Thymus (tissue), 11 donors: Measurements from ENCODE around the gene TRIM37. TPM values are rescaled to one million over a fixed set of nuclear protein-coding genes. Genes with fewer than 3 reads are reported as not detected.
"Not testable (repeated sequence)": the region's sequence is repeated elsewhere in the genome, so short reads cannot be mapped to it uniquely, and the experiment has no call there.

Experiments
- DNase-seq, 9 donors: peaks; one replicate each; pipeline ENCODE4 v3.0.0-alpha.2; 2013; ENCODE audit warnings: low spot score in 9 of 9, low read depth in 6 of 9, missing footprints in 1 of 9
- H3K27ac ChIP-seq, 2 donors: one replicate each; pipeline ENCODE4 v1.5.1; 2013; ENCODE audit warnings: control low read depth in 1 of 2, low read depth in 1 of 2, low read length in 1 of 2, mild to moderate bottlenecking in 1 of 2, moderate library complexity in 1 of 2
- H3K27me3 ChIP-seq, 2 donors: one replicate each; pipeline ENCODE4 v1.5.1; 2013; ENCODE audit warnings: low read length in 1 of 2; ENCODE audit not compliant: control insufficient read depth in 2 of 2, insufficient read depth in 1 of 2
- H3K36me3 ChIP-seq, 2 donors: one replicate each; pipeline ENCODE4 v1.5.1; 2013; ENCODE audit warnings: low read length in 1 of 2, mild to moderate bottlenecking in 1 of 2, moderate library complexity in 1 of 2; ENCODE audit not compliant: control insufficient read depth in 2 of 2, insufficient read depth in 2 of 2
- H3K4me1 ChIP-seq, 2 donors: one replicate each; pipeline ENCODE4 v1.5.1; 2013; ENCODE audit warnings: low read length in 2 of 2; ENCODE audit not compliant: control insufficient read depth in 2 of 2, insufficient read depth in 2 of 2
- H3K4me3 ChIP-seq, 2 donors: one replicate each; pipeline ENCODE4 v1.5.1; 2013; ENCODE audit warnings: low read length in 2 of 2, control low read depth in 1 of 2, mild to moderate bottlenecking in 1 of 2
- H3K9me3 ChIP-seq, 2 donors: one replicate each; pipeline ENCODE4 v1.5.1; 2013; ENCODE audit warnings: low read length in 1 of 2, mild to moderate bottlenecking in 1 of 2; ENCODE audit not compliant: control insufficient read depth in 2 of 2, insufficient read depth in 1 of 2
- WGBS: extraction: QIAGEN DNeasy Blood & Tissue Kit; methylation state at CpG from one replicate; pipeline ENCODE4 v1.1.7; 2013; 5-methylcytosine and 5-hydroxymethylcytosine counted together
- polyA plus RNA-seq: library from polyadenylated mRNA; stranded (reverse); fragments of 200-250 nt; gene quantifications from one replicate; pipeline ENCODE4 v1.2.3, GENCODE V29; 2013
- total RNA-seq: library from RNA; stranded (reverse); fragments of 120-200 nt; gene quantifications from one replicate; pipeline ENCODE4 v1.2.4, GENCODE V29; 2013
- donor health status: healthy.

The TRIM37 gene
- total and polyA plus RNA-seq, 2 donors = 14.1 to 17.1 TPM

GRCh38 chr17:58960068-58960467 is 146.6 kb downstream of the TRIM37 start:
- H3K27me3 ChIP-seq = no peaks in the 10 kb centered on the region
- no peak overlapping the region for H3K27ac ChIP-seq
- no peak overlapping the region for H3K4me3 ChIP-seq
- no peaks in the 10 kb centered on the region for H3K4me1 ChIP-seq
- H3K36me3 ChIP-seq = no peaks in the 10 kb centered on the region
- no peaks in the 10 kb centered on the region for H3K9me3 ChIP-seq
- DNase-seq = peak in 1 of 9 donors; percentile 8

- H3K27ac ChIP-seq, H3K4me1 ChIP-seq, H3K36me3 ChIP-seq, H3K27me3 ChIP-seq, DNase-seq, H3K4me3 ChIP-seq, H3K9me3 ChIP-seq: not testable (repeated sequence)
- 93% methylated on average over 1 of the region's 1 CpG for WGBS
These were observed 149.0 kb downstream of the TRIM37 start for GRCh38 chr17:58957725-58958073.

GRCh38 chr17:58956997-58957724 is 149.5 kb downstream of the TRIM37 start:
- Histone ChIP-seq H3K9me3 (no peaks in the 10 kb centered on the region), H3K36me3 (no peaks in the 10 kb centered on the region), H3K4me1 (no peaks in the 10 kb centered on the region), H3K27ac (no peak overlapping the region), H3K4me3 (no peak overlapping the region), H3K27me3 (no peaks in the 10 kb centered on the region)
- no peak for DNase-seq
- 97% methylated on average over 2 of the region's 2 CpGs for WGBS

DNA sequence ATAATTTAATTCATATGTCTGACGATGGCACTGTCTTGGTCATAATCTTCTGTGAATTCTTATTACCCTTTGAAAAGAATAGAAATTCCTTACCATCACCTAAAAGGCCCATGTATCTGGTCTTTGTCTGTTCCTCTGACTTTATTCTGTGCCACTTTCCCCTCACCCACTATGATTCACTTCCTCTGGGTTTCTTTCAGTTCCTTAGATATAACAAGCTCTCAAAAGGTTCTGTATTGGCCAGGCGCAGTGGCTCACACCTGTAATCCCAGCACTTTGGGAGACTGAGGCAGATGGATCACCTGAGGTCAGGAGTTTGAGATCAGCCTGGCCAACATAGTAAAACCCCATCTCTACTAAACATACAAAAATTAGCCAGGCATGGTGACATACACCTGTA is 152.3 kb downstream of the TRIM37 start:
- WGBS = 93% methylated on average over 2 of the region's 2 CpGs
- H3K9me3 ChIP-seq = peaks cover 0 to 14% of the 10 kb centered on the region in 2 donors
- not testable (repeated sequence) for H3K4me1 ChIP-seq, H3K27ac ChIP-seq, H3K4me3 ChIP-seq, H3K36me3 ChIP-seq, H3K27me3 ChIP-seq, DNase-seq

GRCh38 chr17:58947824-58948223 is 158.9 kb downstream of the TRIM37 start:
- Histone ChIP-seq H3K4me3 (no peak overlapping the region), H3K36me3 (no peaks in the 10 kb centered on the region), H3K27ac (no peak overlapping the region), H3K27me3 (no peaks in the 10 kb centered on the region), H3K9me3 (peaks cover 0 to 14% of the 10 kb centered on the region in 2 donors), H3K4me1 (no peaks in the 10 kb centered on the region)
- DNase-seq = no peak
- WGBS = 93% methylated on average over 3 of the region's 3 CpGs

- no peaks in the 10 kb centered on the region for H3K27me3 ChIP-seq
- H3K9me3 ChIP-seq = peaks cover 0 to 14% of the 10 kb centered on the region in 2 donors
- no peaks in the 10 kb centered on the region for H3K36me3 ChIP-seq
- H3K4me1 ChIP-seq = no peaks in the 10 kb centered on the region
- H3K27ac ChIP-seq = no peak overlapping the region
- no peak overlapping the region for H3K4me3 ChIP-seq
- no peak for DNase-seq
- WGBS = 97% methylated on average over 3 of the region's 3 CpGs
These were observed 159.3 kb downstream of the TRIM37 start for GRCh38 chr17:58947411-58947810.

DNA sequence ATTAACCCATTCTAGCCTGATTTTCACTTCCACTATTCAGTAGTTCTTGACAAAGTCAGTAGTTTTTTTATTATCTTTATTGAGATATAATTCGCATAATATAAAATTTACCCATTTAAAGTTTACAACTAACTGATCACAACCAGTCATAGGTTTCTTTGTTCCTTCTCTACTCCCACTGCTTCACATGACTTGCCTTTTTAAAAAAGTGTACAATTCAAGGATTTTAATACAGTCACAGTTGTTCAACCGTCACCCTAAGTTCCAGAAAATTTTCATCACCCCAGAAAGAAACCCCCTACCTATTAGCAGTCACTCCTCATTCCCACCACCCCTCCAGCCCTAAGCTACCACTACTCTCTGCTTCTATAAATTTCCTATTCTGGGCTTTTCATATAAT is 162.5 kb downstream of the TRIM37 start:
- DNase-seq = no peak
- Histone ChIP-seq H3K36me3 (no peaks in the 10 kb centered on the region), H3K27me3 (no peaks in the 10 kb centered on the region), H3K4me3 (no peak overlapping the region), H3K9me3 (no peaks in the 10 kb centered on the region), H3K4me1 (no peaks in the 10 kb centered on the region), H3K27ac (no peak overlapping the region)
- WGBS = 98% methylated on average over 2 of the region's 2 CpGs

- no peak overlapping the region for H3K4me3 ChIP-seq
- H3K9me3 ChIP-seq = no peaks in the 10 kb centered on the region
- WGBS = 56% methylated on average over 3 of the region's 3 CpGs
- H3K4me1 ChIP-seq = no peaks in the 10 kb centered on the region
- no peaks in the 10 kb centered on the region for H3K27me3 ChIP-seq
- no peak for DNase-seq
- no peaks in the 10 kb centered on the region for H3K36me3 ChIP-seq
- no peak overlapping the region for H3K27ac ChIP-seq
These were observed 170.4 kb downstream of the TRIM37 start for GRCh38 chr17:58936295-58936694.

GRCh38 chr17:58932956-58933355 is 173.7 kb downstream of the TRIM37 start:
- 98% methylated on average over 3 of the region's 3 CpGs for WGBS
- no peaks in the 10 kb centered on the region for H3K36me3 ChIP-seq
- DNase-seq = no peak
- H3K9me3 ChIP-seq = no peaks in the 10 kb centered on the region
- H3K4me1 ChIP-seq = no peaks in the 10 kb centered on the region
- H3K27ac ChIP-seq = no peak overlapping the region
- H3K27me3 ChIP-seq = no peaks in the 10 kb centered on the region
- H3K4me3 ChIP-seq = no peak overlapping the region
